HFFc6 (cell line): ENCODE results near the gene POMP. TPM values are rescaled to one million over a fixed set of nuclear protein-coding genes. Genes with fewer than 3 reads are reported as not detected.

Experiments used
- DNase-seq: peaks from one replicate; pipeline ENCODE4 v3.0.0-alpha.2; 2018
- H3K27ac Mint-ChIP-seq: 2 replicates; pipeline ENCODE4 v1.8.0; 2020; ENCODE audit warnings: mild to moderate bottlenecking, mixed read lengths
- H3K27me3 Mint-ChIP-seq: 2 replicates; pipeline ENCODE4 v1.8.0; 2021; ENCODE audit warnings: mild to moderate bottlenecking, moderate library complexity, mixed read lengths; ENCODE audit not compliant: insufficient read depth
- H3K36me3 Mint-ChIP-seq: 2 replicates; pipeline ENCODE4 v1.8.0; 2021; ENCODE audit warnings: low read depth, mixed read lengths
- H3K4me1 Mint-ChIP-seq: 2 replicates; pipeline ENCODE4 v1.8.0; 2020; ENCODE audit warnings: low read depth, mixed read lengths
- H3K4me3 Mint-ChIP-seq: 2 replicates; pipeline ENCODE4 v1.8.0; 2020; ENCODE audit warnings: mild to moderate bottlenecking, moderate library complexity, mixed read lengths
- H3K9me3 Mint-ChIP-seq: 2 replicates; pipeline ENCODE4 v1.8.0; 2020; ENCODE audit warnings: mild to moderate bottlenecking, mixed read lengths
- long read RNA-seq: library from polyadenylated mRNA; unstranded; transcript quantifications from one replicate; pipeline ENCODE4 v2.0.0, GENCODE V29; 2019
- total RNA-seq, 6 experiments: library from RNA; stranded (reverse); fragmentation: NEBNext Ultra II Directional; extraction: Animal tissue kit (Norgen Biotek cat#: 25700); gene quantifications; 2 replicates in 1 of 6; 3 replicates in 5 of 6; pipeline ENCODE4 v1.2.3, GENCODE V29; 2021
- TF ChIP-seq, protein P1 (sequence below): fragments of 200-600 bp; sonication (generic); IDR thresholded peaks from 2 replicates; pipeline ENCODE4 v1.5.0; 2021; ENCODE audit warnings: antibody characterized with exemption, mild to moderate bottlenecking

Gene POMP, protein sequence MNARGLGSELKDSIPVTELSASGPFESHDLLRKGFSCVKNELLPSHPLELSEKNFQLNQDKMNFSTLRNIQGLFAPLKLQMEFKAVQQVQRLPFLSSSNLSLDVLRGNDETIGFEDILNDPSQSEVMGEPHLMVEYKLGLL
- total RNA-seq = 100 to 1,000 TPM; 156 to 175 (median 165) TPM
- long read RNA-seq, transcript POMP-201 (6 exons, 1,330 nt) = major isoform, 394 of 454 reads
- long read RNA-seq, partial matches to known transcripts = 56 of 454 reads
- long read RNA-seq, other reads (novel, unspliced or antisense) = 4 of 454 reads

DNA sequence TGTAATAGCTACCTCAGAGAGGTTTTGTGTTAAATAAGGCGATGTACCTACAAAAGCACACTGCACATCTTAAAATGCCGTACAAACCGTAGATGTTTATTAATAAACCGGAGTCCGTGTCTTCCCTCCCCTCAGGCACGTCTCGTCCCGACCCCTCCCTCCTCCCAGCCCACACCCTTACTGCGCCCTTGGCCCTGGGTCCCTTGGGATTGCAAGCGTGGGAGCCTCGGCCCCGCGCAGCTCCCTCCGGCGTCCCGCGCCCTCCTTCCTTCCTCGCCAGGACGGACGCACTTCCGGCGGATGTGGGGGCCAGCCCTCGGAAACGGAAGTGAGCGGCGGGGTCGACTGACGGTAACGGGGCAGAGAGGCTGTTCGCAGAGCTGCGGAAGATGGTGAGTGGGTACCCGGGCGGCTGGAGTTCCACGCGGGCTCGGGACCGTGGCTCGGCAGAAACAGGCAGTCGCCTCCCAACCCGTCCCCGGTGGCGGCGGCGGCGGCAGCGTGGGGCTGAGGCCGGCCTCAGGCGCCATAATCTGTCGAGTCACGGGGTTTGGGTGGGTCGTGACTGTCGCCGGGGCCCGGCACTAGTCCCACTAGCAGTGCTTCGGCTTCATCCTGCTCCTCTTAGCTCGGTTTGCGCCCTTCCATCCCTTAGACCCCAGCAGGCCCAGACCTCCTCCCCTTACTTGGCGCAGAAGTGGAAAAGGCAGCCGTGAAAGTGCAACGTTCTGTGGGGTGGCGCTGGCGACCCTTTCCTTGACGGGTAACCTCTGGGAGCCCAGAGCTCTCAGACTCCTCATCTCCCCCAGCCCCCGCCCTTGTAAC is at the start of gene POMP:
POMP (plus strand) TSS at position 335 of the 825 bp plus-strand sequence; CDS start at position 390, 55 bp downstream.
- H3K27ac Mint-ChIP-seq = peak within 1 kb of the TSS; percentile 86
- H3K9me3 Mint-ChIP-seq = no peaks in the 10 kb centered on the region
- TF ChIP-seq, protein P1, sequence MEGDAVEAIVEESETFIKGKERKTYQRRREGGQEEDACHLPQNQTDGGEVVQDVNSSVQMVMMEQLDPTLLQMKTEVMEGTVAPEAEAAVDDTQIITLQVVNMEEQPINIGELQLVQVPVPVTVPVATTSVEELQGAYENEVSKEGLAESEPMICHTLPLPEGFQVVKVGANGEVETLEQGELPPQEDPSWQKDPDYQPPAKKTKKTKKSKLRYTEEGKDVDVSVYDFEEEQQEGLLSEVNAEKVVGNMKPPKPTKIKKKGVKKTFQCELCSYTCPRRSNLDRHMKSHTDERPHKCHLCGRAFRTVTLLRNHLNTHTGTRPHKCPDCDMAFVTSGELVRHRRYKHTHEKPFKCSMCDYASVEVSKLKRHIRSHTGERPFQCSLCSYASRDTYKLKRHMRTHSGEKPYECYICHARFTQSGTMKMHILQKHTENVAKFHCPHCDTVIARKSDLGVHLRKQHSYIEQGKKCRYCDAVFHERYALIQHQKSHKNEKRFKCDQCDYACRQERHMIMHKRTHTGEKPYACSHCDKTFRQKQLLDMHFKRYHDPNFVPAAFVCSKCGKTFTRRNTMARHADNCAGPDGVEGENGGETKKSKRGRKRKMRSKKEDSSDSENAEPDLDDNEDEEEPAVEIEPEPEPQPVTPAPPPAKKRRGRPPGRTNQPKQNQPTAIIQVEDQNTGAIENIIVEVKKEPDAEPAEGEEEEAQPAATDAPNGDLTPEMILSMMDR = no peak
- DNase-seq = peak; percentile 84
- H3K27me3 Mint-ChIP-seq = no peaks in the 10 kb centered on the region
- peaks cover 47% of the 10 kb centered on the region for H3K36me3 Mint-ChIP-seq
- H3K4me1 Mint-ChIP-seq = peaks cover 67% of the 10 kb centered on the region
- H3K4me3 Mint-ChIP-seq = peak within 1 kb of the TSS; percentile 87

DNA sequence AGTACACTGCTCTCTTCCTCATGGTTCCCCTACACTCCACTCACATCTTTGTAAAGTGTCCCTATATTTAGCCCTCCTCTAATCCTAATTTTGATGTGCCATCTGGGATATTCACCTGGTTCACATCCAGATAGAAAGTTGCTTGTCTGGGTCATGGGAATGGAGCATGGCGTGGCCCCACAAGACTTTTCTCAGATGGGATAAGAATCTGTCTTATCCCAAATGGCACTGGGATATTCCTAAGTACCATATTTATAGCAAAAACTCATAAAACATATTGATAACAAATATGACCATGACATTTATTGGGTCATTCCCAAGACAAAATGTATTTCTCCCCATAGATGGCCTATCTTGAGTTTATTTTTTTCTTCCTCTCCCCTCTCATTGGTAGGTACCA is 49.5 kb upstream of the POMP start:
- Mint-ChIP-seq H3K4me1 (peaks cover 47% of the 10 kb centered on the region), H3K27ac (peak overlapping the region; percentile 91), H3K36me3 (peaks cover 12% of the 10 kb centered on the region; the same call in 1 of the 2 replicates), H3K27me3 (no peaks in the 10 kb centered on the region), H3K4me3 (peak overlapping the region; percentile 60), H3K9me3 (no peaks in the 10 kb centered on the region)
- no peak for DNase-seq
- TF ChIP-seq, protein P1 = no peak

DNA sequence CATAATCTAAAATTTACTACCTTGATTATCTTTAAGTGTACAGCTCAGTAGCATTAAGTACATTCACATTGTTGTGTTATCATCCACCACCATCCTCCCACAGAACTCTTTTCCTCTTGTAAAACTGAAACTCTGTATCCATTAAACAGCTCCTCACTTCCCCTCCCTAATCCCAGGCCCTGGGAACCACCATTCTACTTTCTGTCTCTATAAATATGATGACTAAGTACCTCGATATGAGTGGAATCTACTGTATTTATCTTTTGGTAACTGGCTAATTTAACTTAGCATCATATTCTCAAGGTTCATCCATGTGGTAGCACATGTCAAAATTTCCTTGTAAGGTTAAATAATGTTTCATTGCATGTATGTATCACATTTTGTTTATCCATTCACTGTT is 49.0 kb upstream of the POMP start:
- DNase-seq = peak; percentile 66
- peak overlapping the region; percentile 91 for H3K27ac Mint-ChIP-seq
- peaks cover 12% of the 10 kb centered on the region; the same call in 1 of the 2 replicates for H3K36me3 Mint-ChIP-seq
- TF ChIP-seq, protein P1 = no peak
- no peaks in the 10 kb centered on the region for H3K9me3 Mint-ChIP-seq
- peaks cover 45% of the 10 kb centered on the region for H3K4me1 Mint-ChIP-seq
- no peaks in the 10 kb centered on the region for H3K27me3 Mint-ChIP-seq
- H3K4me3 Mint-ChIP-seq = peak overlapping the region; percentile 60

DNA sequence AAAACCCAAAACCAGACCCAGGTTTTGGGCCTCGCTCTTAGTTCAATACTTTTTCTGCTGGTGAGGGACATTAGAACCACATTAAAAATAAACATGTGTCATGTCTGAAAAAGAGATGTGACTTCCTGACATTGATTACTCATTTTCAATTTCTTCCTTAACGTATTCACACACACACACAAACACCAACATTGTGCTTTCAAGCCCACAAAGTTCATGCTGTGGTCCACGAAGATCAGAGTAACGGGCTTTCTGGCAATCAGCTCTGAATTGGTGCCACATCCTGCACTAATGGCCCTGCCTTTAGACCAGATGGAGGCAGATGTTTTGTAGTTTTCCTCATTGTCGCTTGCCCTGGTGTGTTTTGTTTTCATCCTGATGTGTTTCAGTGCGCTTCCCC is 47.9 kb upstream of the POMP start:
- TF ChIP-seq, protein P1 = no peak
- peak overlapping the region; percentile 91 for H3K27ac Mint-ChIP-seq
- H3K9me3 Mint-ChIP-seq = no peaks in the 10 kb centered on the region
- no peak overlapping the region for H3K4me3 Mint-ChIP-seq
- no peaks in the 10 kb centered on the region for H3K27me3 Mint-ChIP-seq
- peaks cover 12% of the 10 kb centered on the region; the same call in 1 of the 2 replicates for H3K36me3 Mint-ChIP-seq
- DNase-seq = no peak
- H3K4me1 Mint-ChIP-seq = peaks cover 45% of the 10 kb centered on the region

DNA sequence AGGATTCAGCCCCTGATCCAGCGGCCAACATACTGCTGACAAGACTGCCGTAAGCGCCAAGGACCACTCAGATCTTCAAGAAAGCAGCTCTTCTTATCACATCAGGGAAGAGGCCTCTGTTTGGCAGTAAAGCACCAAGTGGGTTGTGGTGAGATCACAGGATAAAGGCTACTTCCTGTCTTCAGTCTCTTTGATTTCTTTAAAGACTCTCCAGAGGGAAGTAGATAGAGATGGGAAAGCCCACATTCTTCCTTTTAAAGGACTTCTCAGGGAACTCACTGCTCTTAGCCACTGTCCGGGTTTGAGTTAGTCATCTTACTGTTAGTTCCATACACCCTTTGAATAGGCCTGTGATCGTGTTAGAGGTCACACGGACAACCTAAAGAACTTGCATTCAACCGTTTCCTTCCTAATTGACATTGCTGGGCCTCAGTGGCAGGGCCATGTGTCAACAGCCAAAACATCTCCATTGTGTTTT is 47.2 kb upstream of the POMP start:
- DNase-seq = no peak
- H3K9me3 Mint-ChIP-seq = no peaks in the 10 kb centered on the region
- H3K27ac Mint-ChIP-seq = peak overlapping the region; percentile 91
- H3K4me3 Mint-ChIP-seq = no peak overlapping the region
- peaks cover 14% of the 10 kb centered on the region; the same call in 1 of the 2 replicates for H3K36me3 Mint-ChIP-seq
- H3K4me1 Mint-ChIP-seq = peaks cover 45% of the 10 kb centered on the region
- TF ChIP-seq, protein P1 = no peak
- no peaks in the 10 kb centered on the region for H3K27me3 Mint-ChIP-seq
